Stimulated activated CD8-positive, alpha-beta memory T cell treated with anti-CD3 and anti-CD28 coated beads, Interleukin-15, amount 100 ng/mL, for 4 hours (primary cell): Measurements from ENCODE around the gene RAPSN.

ENCODE experiments used
- DNase-seq, 2 donors: peaks; one replicate each; pipeline ENCODE4 v3.0.0-alpha.2; 2020; ENCODE audit warnings: low read depth in 2 of 2

RAPSN gene

DNA sequence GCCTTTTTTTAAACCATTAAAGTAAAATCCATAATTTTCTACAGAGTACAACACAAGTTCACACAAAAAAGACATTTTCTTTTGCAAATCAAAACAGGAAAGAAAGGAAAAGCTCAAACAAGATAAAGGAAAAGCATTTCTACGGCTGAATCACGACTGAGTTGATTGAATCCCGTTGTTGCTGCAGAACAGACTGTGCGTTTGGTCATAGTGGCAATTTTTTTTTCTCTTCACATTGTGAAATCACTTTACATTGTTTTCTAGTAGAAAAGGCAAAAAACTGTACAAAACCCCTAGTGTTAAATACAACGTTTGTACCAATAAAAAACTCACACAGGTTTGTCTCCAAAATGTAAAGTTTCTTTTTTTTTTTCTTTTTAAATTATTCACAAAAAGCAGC is 17.3 kb upstream of the RAPSN start:
- DNase-seq = no peak

- no peak for DNase-seq
Observed at GRCh38 chr11:47464483-47464882, 15.5 kb upstream of the RAPSN start.

GRCh38 chr11:47461876-47462275 is 12.9 kb upstream of the RAPSN start:
- no peak for DNase-seq

DNA sequence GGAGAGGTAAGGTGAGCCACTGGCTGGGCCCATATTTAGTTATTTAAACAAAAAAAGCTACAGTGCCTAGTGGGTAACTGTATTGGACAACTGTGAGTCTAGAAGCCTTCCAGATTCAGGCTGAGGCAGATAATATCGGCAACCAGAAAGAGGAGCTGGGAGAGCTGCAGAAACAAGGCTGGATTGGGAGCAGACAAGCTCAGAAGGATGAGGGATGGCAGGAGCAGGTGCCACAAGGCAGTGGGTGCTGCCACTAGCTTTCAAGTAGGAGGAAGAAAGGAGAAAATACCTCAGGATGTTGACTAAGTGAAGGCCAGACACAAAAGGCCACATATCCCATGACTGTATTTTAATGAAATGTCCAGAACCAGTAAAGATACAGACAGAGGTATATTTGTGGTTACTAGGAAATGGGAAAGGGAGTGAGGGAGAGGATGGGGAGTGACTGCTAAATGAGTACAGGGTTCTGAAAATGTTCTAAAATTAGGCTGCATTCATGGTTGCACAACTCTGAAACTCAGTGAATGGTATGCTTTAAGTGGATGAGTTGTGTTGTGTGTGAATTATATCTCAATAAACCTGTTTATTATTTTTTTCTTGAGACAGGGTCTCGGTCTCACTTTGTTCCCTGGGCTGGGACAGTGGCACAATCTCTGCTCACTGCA is 11.8 kb upstream of the RAPSN start:
- DNase-seq = no peak

DNA sequence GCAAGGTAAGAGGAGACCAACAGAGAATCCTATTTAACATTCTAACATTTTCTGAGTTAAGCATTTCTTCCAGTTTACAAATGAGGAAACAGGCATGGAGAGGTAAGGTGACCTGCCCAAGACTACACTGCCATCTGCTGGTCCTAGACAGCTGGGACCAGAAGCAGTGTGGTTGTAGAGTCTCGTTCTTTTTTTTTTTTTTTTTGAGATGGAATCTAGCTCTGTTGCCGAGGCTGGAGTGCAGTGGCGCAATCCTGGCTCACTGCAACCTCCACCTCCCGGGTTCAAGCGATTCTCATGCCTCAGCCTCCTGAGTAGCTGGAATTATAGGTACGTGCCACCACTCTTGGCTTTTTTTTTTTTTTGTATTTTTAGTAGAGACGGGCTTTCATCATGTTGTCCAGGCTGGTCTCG is 5.3 kb upstream of the RAPSN start:
- DNase-seq = peak; percentile 17 to 36

GRCh38 chr11:47453365-47453764 is 4.4 kb upstream of the RAPSN start:
- no peak for DNase-seq

DNA sequence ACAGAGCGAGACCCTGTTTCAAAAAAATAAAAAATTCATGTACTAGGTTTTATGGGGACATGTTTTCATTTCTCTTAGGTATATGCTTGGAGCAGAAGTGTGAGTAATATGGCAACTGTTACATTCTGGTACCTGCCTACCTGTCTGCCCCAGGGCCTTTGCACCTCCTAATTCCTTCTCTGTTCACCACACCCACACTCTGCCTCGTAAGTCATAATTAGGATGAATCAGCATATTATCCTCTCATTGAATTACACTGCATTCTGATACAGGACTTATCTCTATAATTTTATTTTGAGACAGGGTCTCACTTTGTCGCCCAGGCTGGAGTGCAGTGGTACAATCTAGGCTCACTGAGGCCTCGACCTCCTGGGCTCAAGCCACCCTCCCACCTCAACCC is 3.1 kb upstream of the RAPSN start:
- no peak for DNase-seq

DNA sequence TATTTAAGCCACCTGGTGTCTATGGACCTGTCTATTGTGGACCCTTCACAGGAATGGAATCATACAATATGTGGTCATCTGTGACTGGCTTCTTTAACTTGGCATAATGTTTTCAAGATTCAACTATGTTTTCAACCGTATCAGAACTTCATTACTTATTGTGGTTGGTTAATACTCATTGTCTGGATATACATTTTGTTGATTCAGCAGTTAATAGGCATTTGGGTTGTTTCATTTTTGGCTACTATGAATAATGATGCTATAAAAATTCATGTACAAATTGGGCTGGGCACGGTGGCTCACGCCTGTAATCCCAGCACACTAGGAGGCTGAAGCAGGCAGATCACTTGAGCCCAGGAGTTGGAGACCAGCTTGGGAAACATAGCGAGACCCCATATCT is 2.5 kb upstream of the RAPSN start:
- DNase-seq = no peak

GRCh38 chr11:47449541-47449940 is 605 bp upstream of the RAPSN start:
- no peak for DNase-seq

DNA sequence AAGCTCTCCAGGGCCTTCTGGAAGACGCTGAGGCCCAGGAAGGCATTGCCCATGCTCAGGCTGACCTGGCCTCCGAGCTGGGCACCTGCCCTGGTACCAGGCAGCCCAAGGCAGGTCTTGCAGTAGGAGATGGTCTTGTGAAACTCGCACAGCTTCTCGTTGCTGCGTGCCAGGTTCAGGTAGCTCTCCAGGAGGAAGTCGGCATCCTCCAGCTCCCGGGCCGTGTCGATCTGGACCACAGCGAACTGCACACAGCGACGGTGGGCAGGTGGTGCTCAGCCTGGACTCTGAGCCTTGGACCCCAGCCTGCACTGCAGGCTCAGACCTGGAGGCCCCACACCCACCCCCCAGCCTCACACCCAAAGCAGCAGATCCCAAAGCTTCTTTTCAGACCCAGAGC is 1.0 kb downstream of the RAPSN start:
- no peak for DNase-seq

DNA sequence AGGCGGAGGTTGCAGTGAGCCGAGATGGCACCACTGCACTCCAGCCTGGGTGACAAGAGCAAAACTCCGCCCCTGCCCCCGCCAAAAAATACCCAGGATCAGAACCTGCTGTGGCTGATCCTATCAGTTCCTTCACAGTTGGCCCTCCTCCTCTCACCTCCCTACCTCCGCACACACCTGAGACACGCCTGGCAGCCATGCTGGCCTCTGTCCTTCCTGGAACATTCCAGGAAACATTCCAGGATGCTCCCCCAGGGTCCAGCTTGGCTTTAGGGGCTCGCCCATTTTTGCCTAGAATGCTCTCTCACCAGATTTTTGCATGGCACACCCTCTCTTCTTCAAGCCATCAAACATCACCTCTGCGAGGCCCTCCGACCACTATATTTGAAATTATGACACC is 2.1 kb downstream of the RAPSN start:
- DNase-seq = no peak

DNA sequence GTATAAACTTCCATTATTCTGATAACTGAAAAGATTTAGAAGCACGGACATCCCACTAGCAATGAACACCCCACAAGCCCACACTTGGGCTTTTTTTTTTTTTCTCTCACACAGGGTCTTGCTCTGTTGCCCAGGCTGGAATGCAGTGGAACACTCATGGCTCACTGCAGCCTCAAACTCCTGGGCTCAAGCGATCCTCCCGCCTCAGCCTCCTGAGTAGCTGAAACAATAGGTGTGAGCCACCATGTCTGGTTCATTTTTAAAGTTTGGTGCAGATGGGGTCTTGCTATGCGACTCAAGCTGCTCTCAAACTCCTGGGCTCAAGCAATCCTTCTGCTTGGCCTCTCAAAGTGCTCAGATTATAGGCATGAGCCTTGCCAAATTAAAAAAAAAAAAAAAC is 3.1 kb downstream of the RAPSN start:
- DNase-seq = no peak

- DNase-seq = no peak
Observed at GRCh38 chr11:47443817-47444216, 5.1 kb downstream of the RAPSN start.

GRCh38 chr11:47443028-47443700 is 5.8 kb downstream of the RAPSN start:
- no peak for DNase-seq

- DNase-seq = no peak
Observed at GRCh38 chr11:47442514-47442913, 6.4 kb downstream of the RAPSN start.

- DNase-seq = no peak
Observed at GRCh38 chr11:47441421-47441820, 7.5 kb downstream of the RAPSN start.

- no peak for DNase-seq
Observed at GRCh38 chr11:47440054-47440476, 8.9 kb downstream of the RAPSN start.

DNA sequence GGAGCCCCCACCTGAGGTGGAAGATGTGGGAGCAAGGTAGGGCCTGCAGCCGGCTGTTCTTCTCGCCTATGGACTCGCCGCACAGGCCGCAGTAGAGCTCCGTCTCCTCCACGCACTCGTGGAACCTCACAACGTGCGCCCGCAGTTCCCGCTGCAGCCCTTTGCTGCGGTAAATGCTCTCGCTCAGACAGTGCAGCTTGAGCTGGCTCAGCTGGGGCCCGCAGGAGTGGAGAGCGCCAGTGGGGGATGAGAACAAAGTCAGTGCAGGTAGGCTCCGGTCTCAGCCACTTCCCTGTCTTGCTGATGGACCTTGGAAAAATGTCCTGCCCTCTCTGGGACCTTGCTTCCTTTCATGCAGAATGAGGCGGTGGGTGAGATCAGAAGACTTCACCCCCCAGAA is 10.2 kb downstream of the RAPSN start:
- DNase-seq = no peak

DNA sequence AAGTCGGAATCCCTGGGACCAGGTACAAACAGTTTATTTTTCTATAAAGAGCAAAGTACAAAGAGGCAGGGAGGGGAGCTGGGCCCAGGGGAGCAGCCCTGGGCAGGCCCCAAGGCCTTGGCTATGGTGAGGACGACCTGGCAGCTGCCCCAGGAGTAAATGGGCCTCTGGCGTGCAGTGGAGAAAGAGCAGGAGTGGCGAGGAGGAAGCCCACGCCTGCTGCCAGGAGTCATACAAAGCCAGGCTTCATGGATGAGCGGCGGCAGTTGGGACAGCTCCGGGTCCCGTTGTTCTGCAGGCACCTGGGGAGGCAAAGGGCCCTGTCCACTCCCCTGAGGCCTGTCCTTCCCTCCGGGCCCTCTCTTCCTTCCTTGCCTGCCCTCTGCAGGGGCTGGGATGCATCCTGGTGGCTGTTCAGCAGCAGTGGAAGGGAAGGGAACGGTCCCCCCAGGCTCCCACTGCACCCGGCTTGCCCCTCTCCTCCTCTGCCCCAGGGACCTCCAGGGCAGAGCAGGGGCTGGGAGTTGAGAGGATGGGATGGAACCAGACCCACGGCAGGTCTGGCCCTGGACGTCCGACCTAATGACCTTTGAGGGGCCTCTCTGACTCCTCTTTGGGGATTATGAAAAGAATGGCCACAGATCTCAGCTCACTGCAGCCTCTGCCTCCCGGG is 11.1 kb downstream of the RAPSN start:
- DNase-seq = no peak

DNA sequence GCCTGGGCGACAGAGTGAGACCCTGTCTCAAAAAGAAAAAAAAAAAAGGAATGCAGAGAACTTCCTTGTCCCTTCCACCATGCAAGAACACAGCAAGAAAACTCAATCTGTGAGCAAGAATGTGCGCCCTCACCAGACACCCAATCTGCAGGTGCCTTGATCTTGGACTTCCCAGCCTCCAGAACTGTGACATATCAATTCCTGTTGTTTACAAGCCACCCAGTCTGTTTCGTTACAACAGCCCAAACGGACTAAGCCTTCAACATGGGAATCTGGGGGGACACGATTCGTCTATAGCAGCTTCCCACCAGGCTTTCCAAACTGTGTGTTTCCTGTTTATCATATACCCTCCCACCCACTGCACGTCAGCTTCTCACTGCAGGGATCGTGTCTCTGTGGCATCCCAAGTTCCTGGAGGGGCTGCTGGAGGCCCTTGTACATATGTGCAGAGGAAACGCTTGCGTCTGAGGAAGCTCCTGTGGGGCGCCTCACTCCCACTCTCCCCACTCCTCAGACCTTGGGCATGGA is 11.7 kb downstream of the RAPSN start:
- no peak for DNase-seq

DNA sequence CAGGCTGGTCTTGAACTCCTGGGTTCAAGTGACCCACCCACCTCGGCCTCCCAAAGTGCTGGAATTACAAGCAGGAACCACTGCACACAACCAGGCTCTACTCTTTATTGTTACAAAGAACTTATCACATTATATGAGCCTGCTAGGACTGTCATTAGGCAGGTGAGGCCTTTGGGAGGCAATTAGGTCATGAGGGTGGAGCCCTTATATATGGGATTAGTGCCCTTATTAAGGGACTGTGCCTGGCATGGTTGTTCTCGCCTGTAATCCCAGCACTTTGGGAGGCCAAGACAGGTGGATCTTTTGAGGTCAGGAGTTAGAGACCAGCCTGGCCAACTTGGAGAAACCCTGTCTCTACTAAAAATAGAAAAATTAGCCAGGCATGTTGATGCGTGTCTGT is 12.2 kb downstream of the RAPSN start:
- no peak for DNase-seq

DNA sequence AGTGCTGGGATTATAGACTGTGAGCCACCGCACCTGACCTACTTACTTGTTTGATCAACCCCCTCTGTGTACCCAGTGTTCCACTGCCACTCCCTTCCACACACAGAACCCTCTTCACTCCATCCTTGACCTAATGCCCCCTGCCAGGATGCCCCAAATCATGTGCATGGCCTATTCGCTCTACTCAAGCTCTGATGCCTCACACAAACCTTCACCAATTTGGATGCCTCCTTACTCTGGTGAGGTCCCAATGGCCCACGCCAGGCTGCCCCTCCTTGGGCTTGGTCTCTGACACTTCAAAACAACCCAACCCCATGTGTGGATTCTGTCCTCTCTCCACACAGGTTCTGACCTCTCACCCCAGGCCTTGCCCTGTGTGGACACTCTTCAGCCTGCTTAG is 13.2 kb downstream of the RAPSN start:
- no peak for DNase-seq
